HepG2 (cell line): Measurements from ENCODE around the gene TMEM121. TPM values are rescaled to one million over a fixed set of nuclear protein-coding genes. Genes with fewer than 3 reads are reported as not detected.

Source experiments
- FIP1L1 ChIP-seq: fragments of 200-400 bp; formaldehyde crosslinking; IDR thresholded peaks from 2 replicates; pipeline ENCODE4 v1.6.1; 2018; ENCODE audit warnings: low read depth, mild to moderate bottlenecking, low read length, moderate library complexity, borderline replicate concordance; ENCODE audit not compliant: insufficient read depth
- FLYWCH1 ChIP-seq: sonication (generic); formaldehyde crosslinking; IDR thresholded peaks from 2 replicates; pipeline ENCODE4 v1.8.1; 2023; ENCODE audit warnings: mild to moderate bottlenecking, missing genetic modification reagents
- HMG20A ChIP-seq: IDR thresholded peaks from 2 replicates; pipeline ENCODE4 v1.6.1; 2016; ENCODE audit warnings: borderline replicate concordance
- HNRNPH1 ChIP-seq: fragments of 200-400 bp; formaldehyde crosslinking; optimal IDR thresholded peaks from 2 replicates; pipeline ENCODE3; 2017; ENCODE audit warnings: mild to moderate bottlenecking, low read depth, low read length
- PRMT3 ChIP-seq: sonication (generic); formaldehyde crosslinking; IDR thresholded peaks from 2 replicates; pipeline ENCODE4 v1.8.1; 2022; ENCODE audit warnings: low read depth, mild to moderate bottlenecking, moderate library complexity, missing genetic modification reagents, borderline replicate concordance
- RNF219 ChIP-seq: sonication (generic); formaldehyde crosslinking; IDR thresholded peaks from 2 replicates; pipeline ENCODE4 v1.5.0; 2020; ENCODE audit warnings: mild to moderate bottlenecking, missing genetic modification reagents
- ZBTB43 ChIP-seq: sonication (generic); formaldehyde crosslinking; conservative IDR thresholded peaks from 2 replicates; pipeline ENCODE4 v1.4.0; 2020; ENCODE audit warnings: missing genetic modification reagents
- ZC3H13 ChIP-seq: sonication (generic); formaldehyde crosslinking; IDR thresholded peaks from 2 replicates; pipeline ENCODE4 v1.8.1; 2023; ENCODE audit warnings: mild to moderate bottlenecking, missing genetic modification reagents, moderate library complexity
- ZNF549 ChIP-seq: sonication (generic); formaldehyde crosslinking; IDR thresholded peaks from 2 replicates; pipeline ENCODE4 v1.5.0; 2020; ENCODE audit warnings: missing genetic modification reagents
- polyA plus RNA-seq, 8 experiments: library from polyadenylated mRNA; depleted of rRNA in 3 of 8; stranded (reverse) in 7 of 8; unstranded in 1 of 8; fragments of >200 nt; fragmentation: Illumina TruSeq in 4 of 8; extraction: Trizol in 4 of 8; gene quantifications; 2 replicates each; pipeline versions ENCODE4 v1.2.1 to v1.2.3, GENCODE V29; 2011 to 2016; ENCODE audit warnings: low read depth in 4 of 8, missing spikeins in 1 of 8, mixed read lengths in 1 of 8; ENCODE audit not compliant: insufficient read depth in 1 of 8
- total RNA-seq, 5 experiments: library from RNA; depleted of rRNA; stranded (reverse); fragments of >200 nt; fragmentation: Illumina TruSeq; extraction: Trizol; gene quantifications; 2 replicates each; pipeline ENCODE4 v1.2.3, GENCODE V29; 2016; ENCODE audit warnings: low read depth in 1 of 5

TMEM121 gene
- total and polyA plus RNA-seq, 2 of the 13 experiments (the other 11 are each of a cell fraction or from before 2014, with no cell fraction given), result 6.6 to 19.0 TPM

GRCh38 chr14:105536051-105536450, 9.7 kb downstream of the TMEM121 start (continued):
- no peak for TF ChIP-seq ZBTB43
- no peak for TF ChIP-seq RNF219 (CRISPR knock-in tag)
- no peak for TF ChIP-seq ZNF549 (CRISPR knock-in tag)
- no peak for TF ChIP-seq ZC3H13 (CRISPR knock-in tag)
- TF ChIP-seq FLYWCH1 (CRISPR knock-in tag), result no peak
- no peak for TF ChIP-seq HNRNPH1
- TF ChIP-seq FIP1L1, result no peak
- TF ChIP-seq HMG20A (CRISPR knock-in tag), result no peak
- TF ChIP-seq PRMT3 (CRISPR knock-in tag), result no peak
